ENCODE measurements around the gene LEPR.
A peak's percentile ranks its signal among the peaks of the same experiment; 100 is the strongest.

LEPR gene

GRCh38 chr1:65395887-65396612 is 24.4 kb upstream of the LEPR start:
- peak; percentile 47 for DNase-seq (ENCODE audit: low read depth)
- no peak overlapping the region for H3K4me3 ChIP-seq (ENCODE audit: control insufficient read depth, low read depth, low read length)
- TF ChIP-seq CTCF (IDR thresholded peaks at IDR 0.05; ENCODE audit: control insufficient read depth, insufficient read depth, low read depth, low read length, missing control alignments) = no peak

GRCh38 chr1:65398083-65398482 is 22.4 kb upstream of the LEPR start:
- TF ChIP-seq CTCF (IDR thresholded peaks at IDR 0.05; ENCODE audit: control insufficient read depth, insufficient read depth, low read depth, low read length, missing control alignments) = no peak
- no peak overlapping the region for H3K4me3 ChIP-seq (ENCODE audit: control insufficient read depth, low read depth, low read length)
- DNase-seq (ENCODE audit: low read depth) = no peak

- no peak for TF ChIP-seq CTCF (IDR thresholded peaks at IDR 0.05; ENCODE audit: control insufficient read depth, insufficient read depth, low read depth, low read length, missing control alignments)
- DNase-seq (ENCODE audit: low read depth) = no peak
- H3K4me3 ChIP-seq (ENCODE audit: control insufficient read depth, low read depth, low read length) = no peak overlapping the region
Observed at GRCh38 chr1:65399003-65399402, 21.5 kb upstream of the LEPR start.

- TF ChIP-seq CTCF (IDR thresholded peaks at IDR 0.05; ENCODE audit: control insufficient read depth, insufficient read depth, low read depth, low read length, missing control alignments) = no peak
- DNase-seq (ENCODE audit: low read depth) = no peak
- H3K4me3 ChIP-seq (ENCODE audit: control insufficient read depth, low read depth, low read length) = no peak overlapping the region
Observed at GRCh38 chr1:65401612-65402011, 18.9 kb upstream of the LEPR start.

- no peak overlapping the region for H3K4me3 ChIP-seq (ENCODE audit: control insufficient read depth, low read depth, low read length)
- TF ChIP-seq CTCF (IDR thresholded peaks at IDR 0.05; ENCODE audit: control insufficient read depth, insufficient read depth, low read depth, low read length, missing control alignments) = no peak
- DNase-seq (ENCODE audit: low read depth) = no peak
Observed at GRCh38 chr1:65404941-65405340, 15.5 kb upstream of the LEPR start.

GRCh38 chr1:65407877-65408276 is 12.6 kb upstream of the LEPR start:
- H3K4me3 ChIP-seq (ENCODE audit: control insufficient read depth, low read depth, low read length) = no peak overlapping the region
- no peak for TF ChIP-seq CTCF (IDR thresholded peaks at IDR 0.05; ENCODE audit: control insufficient read depth, insufficient read depth, low read depth, low read length, missing control alignments)
- no peak for DNase-seq (ENCODE audit: low read depth)
